HG03442 (cell line): ENCODE data around the gene MEIG1.
"Not testable (repeated sequence)": the region's sequence is repeated elsewhere in the genome, so short reads cannot be mapped to it uniquely, and the experiment has no call there.

ENCODE experiments used
- ATAC-seq: cut with Tn5 transposase; IDR thresholded peaks from one replicate; pipeline ENCODE4 v1.9.1; 2021; ENCODE audit warnings: mild to moderate bottlenecking, moderate library complexity; ENCODE audit not compliant: unreplicated experiment

Gene MEIG1

DNA sequence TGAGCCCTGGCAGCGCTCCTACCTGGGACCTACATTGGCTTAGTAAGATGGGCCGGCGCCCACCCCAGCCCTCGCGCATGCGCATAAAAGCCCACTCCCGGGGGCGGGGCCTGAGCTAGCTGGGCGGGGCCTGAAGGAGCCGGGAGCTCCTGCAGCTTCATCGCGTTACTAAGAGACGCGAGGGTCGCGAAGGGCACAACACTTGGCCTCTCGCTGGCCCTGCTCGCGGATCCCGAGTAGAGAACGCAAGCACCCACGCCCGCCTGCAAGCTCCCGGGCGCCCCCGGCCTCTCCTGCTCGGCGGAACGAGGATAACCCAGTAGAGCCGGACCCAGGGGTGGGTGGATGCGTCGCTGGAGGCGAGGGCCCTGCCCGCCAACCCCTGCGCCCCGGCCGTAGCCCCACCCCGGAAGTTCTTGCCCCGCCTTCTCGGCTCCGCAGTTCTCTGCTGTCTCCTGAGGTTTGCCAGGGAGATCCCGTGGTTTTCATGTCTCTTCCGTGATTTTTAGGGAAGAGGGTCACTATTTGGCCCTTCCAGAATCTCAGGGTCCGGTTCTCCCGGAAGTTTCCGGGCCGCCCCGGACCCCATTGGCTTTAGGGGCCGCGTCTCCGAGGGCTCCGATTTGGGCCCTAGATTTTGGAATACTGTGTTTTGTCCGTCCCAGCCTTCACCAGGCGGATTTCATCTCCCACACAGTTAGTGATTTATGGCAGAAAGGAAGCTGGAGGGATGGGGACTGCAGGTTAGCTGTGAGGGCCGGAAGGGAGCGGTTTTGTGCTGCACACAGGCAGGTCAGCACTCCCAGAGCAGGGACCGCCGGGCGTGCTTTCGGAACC lies at the start of gene MEIG1:
Gene MEIG1 (plus strand): TSS at position 168 of the 837 bp plus-strand sequence. CDS start 7,081 bp downstream, outside the sequence.
- ATAC-seq = peak; percentile 77

- ATAC-seq = no peak
Measured at GRCh38 chr10:14910953-14911352, 48.2 kb upstream of the MEIG1 start.

DNA sequence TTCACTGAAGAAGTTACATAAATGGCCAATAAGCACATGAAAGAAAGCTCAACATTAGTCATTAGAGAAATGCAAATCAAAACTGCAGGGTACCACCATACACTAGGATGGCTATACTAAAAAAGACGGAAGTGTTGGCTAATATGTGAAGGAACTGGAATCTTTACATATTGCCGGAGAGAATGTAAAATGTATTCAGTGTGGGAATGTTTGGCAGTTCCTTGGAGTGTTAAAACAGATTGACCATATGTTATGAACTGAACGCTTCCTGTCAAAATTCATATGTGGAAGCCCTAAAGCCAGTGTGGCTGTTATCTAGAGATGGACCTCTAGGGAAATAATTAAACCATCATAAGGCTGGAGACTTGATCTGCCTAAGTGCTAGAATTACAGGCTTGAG lies 47.4 kb upstream of the MEIG1 start:
- ATAC-seq = no peak

- no peak for ATAC-seq
Measured at GRCh38 chr10:14916600-14916999, 42.6 kb upstream of the MEIG1 start.

DNA sequence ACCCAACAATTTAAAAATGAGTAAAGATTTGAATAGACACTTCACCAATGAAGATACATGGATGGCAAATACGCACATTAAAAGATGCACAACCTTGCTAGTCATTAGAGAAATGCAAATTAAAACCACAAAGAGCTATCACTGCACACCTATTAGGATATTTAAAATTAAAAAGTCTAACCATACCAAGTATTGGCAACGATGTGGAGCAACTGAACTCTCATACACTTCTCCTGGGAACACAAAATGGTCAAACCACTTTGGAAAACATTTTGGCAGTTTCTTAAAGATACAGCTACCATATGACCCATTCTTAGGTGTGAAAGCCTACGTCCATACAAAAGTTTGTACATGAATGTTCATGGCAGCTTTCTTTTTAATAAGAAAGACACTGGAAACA lies 41.4 kb upstream of the MEIG1 start:
- no peak for ATAC-seq

- ATAC-seq = no peak
Measured at GRCh38 chr10:14918964-14919363, 40.2 kb upstream of the MEIG1 start.

- no peak for ATAC-seq
Measured at GRCh38 chr10:14924013-14924412, 35.2 kb upstream of the MEIG1 start.

GRCh38 chr10:14925268-14925667 lies 33.9 kb upstream of the MEIG1 start:
- ATAC-seq = no peak

DNA sequence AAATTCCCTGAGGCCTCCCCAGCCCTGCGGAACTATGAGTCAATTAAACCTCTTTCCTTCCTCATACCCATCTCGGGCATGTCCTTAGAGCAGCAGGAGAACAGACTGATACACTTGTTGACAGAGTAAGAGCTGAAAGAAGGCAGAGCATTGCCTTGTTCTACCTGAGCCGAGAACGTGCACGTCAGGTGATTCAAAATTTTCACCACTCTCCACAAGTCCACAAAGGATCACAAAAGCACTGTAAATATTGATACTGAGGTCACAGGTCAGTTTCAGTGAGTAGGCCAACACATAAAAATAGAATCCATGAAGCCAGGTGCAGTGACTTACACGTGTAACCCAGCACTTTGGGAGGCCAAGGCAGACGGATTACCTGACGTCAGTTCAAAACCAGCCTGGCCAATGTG lies 33.1 kb upstream of the MEIG1 start:
- peak; percentile 8 for ATAC-seq

DNA sequence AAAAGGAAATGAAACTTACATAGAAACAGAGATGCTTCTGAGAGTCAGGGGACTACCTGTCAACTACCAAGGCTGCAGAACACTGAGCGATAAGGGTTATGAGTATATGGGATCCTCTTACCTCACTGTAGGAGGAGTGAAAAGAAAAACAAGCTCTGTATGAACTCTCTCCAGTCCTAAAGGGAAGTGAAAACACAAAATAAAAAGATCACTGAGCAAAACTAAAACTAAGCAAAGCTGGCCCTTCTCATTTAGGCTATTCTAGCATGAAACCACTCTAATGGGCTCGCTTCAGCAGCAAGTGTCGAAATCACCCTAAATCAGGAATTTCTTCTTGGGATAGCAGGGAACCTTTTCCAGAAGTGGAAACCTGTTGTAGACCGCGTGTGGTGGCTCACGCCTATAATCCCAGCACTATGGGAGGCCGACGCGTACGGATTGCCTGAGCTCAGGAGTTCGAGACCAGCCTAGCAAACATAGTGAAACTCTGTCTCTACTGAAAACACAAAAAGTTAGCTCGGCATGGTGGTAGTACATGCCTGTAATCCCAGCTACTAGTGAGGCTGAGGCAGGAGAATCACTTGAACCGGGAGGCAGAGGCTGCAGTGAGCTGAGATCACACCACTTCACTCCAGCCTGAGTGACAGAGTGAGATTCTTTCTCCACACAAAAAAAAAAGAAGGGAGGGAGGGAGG lies 32.3 kb upstream of the MEIG1 start:
- peak; percentile 96 for ATAC-seq

- ATAC-seq = no peak
Measured at GRCh38 chr10:14930610-14931009, 28.6 kb upstream of the MEIG1 start.

GRCh38 chr10:14936584-14936983 lies 22.6 kb upstream of the MEIG1 start:
- ATAC-seq = no peak

DNA sequence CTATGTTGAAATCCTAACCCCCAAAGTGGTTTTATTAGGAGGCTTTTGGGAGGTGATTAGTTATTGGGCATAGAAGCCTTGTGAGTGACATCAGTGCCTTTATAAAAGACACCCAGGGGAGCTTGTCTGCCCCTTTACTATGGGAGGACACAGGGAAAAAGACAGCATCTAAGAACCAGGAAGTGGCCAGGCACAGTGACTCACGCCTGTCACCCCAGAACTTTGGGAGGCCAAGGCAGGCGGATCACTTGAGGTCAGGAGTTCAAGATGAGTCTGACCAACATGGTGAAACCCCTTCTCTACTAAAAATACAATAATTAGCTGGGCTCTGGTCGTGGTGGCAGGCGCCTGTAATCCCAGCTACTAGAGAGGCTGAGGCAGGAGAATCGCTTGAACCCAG lies 20.2 kb upstream of the MEIG1 start:
- peak; percentile 55 for ATAC-seq

- peak; percentile 77 for ATAC-seq
Measured at GRCh38 chr10:14942147-14942949, 16.8 kb upstream of the MEIG1 start.

DNA sequence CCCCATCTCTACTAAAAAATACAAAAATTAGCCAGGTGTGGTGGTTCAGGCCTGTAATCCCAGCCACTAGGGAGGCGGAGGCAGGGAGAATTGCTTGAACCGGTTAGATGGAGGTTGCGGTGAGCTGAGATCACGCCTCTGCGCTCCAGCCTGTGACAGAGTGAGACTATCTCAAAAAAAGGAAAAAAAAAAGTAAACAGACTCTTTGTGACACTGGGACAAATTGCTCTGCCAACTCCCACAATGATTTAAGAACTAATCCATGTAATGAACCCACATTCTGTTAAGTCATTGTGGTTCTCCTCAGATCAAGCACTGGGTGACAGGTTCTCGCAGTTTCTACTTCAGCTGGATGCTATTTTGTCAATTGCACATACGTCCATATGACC lies 16.2 kb upstream of the MEIG1 start:
- not testable (repeated sequence) for ATAC-seq

DNA sequence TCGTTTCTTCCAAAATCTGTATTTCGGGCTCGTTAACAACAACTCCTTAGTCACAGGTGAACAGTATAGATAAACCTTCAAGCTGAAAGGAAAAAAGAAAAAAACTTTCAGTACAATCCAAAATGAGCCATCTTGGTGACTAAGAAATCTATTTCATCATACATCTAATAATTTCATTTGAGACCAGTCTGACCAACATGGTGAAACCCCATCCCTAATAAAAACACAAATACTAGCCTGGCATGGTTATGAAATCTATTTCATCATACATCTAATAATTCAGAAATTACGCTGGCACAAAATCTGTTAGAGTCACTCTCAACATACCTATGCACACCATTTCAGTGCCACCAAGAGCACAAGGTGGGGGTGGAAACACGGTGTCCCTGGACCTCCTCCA lies 14.1 kb upstream of the MEIG1 start:
- ATAC-seq = no peak

DNA sequence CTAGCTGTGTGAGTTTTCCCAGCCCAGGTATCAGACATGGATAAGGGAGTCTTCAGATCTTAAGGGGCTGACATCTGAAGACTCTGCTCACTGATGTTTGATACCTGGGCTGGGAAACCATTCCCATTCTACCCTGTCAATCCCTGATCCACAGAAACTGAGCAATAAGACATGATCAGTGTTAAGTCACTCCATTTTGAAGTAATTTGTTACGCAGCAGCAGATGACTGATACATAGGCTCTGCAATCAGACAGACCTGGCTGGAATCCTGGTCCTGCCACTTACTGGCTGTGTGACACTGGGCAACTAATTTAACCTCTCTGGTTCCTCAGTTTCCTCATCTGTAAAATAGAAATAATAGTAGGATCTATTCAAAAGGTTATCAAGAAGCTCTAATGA lies 11.9 kb upstream of the MEIG1 start:
- ATAC-seq = no peak

DNA sequence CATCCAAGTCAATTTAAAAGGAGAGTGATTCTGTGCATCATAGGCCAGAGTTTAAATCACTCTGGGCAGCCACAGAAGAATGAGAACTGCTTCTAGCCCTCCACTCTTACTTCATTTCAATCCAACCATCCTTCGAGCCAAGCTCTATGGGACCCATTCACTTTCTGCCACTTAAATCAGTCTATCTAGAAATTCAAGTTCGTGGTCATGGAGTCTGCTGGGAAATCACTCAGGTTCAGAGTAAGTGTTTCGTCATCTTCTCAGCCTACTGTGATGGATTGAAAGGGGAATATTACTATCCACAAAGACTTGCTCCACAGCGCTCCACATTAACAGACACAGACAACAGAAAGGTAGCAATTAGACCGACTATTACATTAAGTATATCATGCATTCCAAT lies 9.9 kb upstream of the MEIG1 start:
- ATAC-seq = no peak

DNA sequence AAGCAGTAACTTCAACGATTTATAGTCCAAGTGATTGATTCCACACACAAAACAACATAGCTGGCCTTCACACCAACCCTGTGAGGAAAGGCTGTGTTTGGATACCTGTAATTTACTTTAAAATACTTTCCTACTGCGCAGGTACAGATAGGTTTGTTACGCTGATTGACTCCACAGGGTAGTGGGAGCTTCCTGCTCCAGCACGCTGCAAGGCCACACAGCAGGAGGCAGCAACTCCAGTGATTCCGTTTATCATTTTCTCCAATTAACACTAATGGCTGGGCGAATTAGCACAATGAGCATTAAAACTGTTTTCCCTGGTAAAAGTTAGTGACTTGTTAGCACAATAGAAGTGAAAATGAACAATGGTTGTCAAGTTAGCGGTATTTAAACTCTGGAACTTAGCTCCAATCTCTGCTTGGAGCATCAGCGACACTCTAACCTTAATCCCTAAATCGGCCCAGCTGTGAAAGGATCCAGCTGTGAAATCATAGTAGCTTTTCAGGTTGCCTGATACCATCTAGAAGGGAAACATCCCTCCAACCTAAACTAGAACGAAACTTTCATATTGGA lies 6.3 kb upstream of the MEIG1 start:
- no peak for ATAC-seq

- ATAC-seq = peak; percentile 28
Measured at GRCh38 chr10:14953424-14954000, 5.7 kb upstream of the MEIG1 start.
